Right kidney (tissue), 1 donor: Measurements from ENCODE around the gene DGKZ.
A peak's percentile ranks its signal among the peaks of the same experiment; 100 is the strongest.

Experiments
- DNase-seq: peaks from one replicate; pipeline ENCODE4 v3.0.0-alpha.2; 2016

Gene DGKZ

DNA sequence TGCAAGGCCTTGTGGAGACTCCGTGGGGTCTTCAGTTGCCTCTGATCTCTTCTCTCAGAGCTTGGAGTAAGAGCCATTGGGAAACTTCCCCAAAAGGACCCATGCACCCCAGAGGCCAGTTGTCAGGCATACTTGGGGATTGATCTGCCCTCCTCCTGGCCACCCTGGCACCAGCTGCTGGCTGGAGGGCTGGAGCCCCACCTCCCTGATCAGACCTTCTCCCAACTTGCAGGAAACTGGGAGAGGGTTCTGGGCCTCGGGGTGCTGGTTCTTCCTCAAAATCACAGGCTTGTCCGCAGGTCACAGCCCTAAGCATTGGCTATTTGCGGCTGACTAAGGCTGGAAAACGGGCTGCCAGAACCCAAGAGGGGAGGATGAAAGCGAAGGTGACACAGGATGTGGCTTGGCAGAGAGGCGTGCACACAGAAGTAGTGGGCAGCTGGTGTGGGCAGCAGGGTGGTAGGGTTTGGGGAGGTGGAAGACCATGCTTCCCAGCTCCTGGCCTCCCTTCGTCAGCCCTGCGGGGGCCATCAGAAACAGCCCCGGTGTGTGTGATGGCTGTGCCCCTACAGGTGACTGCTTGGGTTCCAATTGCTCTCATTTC, 1.3 kb upstream of the DGKZ start:
- DNase-seq = no peak

GRCh38 chr11:46347637-46348311, 511 bp downstream of the DGKZ start:
- peak; percentile 51 for DNase-seq

- no peak for DNase-seq
These were observed 1.5 kb downstream of the DGKZ start for GRCh38 chr11:46348566-46349401.

DNA sequence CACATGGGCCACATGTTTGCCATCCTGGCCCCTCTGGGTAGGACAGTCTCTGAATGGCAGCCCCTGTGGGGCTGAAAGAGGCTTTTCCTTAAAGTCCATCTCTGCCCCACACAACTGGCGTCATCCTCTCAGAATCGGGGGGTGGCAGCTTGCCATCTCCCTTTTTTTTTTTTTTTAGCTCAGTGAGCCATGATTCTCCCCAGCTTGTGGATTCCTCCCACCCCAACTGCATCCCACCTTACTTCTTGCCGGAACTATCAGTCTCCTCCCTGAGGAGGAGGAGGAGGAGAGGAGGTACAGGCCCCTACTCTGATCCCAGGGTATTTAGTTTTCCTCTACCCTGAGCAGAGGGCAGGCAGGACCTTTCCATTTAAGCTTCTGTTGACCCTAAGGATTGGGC, 3.4 kb downstream of the DGKZ start:
- no peak for DNase-seq

GRCh38 chr11:46351148-46351547, 3.9 kb downstream of the DGKZ start:
- no peak for DNase-seq

DNA sequence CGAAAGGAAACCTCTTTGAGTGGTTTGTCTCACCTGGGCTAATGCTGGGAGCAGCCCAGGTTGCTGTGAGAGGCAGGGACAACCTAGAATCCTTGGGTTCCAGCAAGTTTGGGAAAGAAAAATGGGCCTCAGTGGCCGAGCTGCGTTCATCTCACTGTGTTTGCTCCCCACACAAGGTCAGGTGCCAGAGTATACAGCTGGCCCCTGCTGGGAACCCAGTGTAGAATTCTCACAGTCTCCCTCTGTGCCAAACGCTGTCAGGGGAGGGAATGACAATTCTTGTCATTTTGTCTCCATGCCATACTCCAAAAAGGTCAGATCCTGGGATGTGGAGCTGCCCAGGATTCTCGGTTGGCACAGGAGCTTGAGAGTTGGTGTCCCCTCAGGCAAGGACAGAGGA, 4.3 kb downstream of the DGKZ start:
- no peak for DNase-seq

DNA sequence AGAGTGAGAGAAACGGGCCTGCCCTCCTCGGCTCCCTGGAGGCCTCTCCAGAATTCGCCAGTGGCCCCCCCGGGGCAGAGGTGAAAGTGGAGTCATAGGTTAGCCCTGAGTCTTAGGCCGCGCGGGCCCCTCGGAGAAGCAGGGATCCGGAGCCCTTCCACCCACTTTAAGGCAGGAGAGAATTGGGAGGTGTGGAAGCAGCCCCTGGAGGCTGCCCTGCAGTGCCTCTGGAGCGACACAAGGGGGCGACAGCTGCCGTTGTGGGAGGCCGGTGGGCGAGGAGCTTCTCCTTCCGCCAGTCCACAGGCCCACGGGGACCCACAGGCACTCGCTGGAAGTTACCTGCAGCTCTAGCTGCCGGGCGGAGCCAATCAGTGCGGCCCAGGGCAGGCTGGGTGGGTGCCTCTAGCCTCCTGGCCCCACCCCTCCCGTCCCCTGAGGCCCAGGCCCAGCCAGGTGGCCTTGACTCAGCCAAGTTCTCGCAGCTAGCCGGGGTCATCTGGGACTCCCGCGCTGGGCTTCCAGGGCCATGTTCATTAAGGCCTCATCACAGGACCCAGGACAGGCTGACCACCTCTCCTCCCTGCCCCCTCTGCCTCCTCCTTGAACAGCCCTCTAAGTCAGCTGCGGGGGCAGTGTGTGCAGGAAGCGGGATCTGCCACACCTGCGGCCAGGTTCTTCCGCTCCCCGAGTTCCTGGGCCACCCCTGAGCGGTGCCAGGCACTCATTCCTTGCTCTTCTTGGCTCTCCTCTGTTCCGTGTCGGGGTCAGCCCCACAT, 5.0 kb downstream of the DGKZ start:
- peak; percentile 52 for DNase-seq

DNA sequence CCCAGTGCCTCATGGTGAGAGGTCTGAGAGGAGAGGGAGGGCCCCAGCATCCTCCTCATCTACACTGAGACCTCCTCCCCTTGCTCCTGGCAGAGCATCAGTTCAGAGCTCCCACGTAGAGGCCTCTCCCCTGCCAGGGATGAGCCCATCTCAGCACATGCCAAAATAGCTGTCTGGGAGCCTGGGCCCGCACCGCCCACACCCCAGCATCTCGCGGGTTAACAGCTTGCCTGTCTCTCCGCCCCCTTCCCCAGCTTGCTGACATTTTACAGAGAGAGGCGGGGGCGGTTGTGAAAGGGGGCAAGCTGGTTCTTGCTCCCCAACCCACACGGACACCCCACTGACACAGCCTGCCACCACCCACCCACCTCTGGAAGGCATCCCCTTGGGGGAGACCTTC, 6.4 kb downstream of the DGKZ start:
- DNase-seq = no peak

- no peak for DNase-seq
These were observed 9.7 kb downstream of the DGKZ start for GRCh38 chr11:46356924-46357482.

- no peak for DNase-seq
These were observed 10.2 kb downstream of the DGKZ start for GRCh38 chr11:46357483-46357936.

DNA sequence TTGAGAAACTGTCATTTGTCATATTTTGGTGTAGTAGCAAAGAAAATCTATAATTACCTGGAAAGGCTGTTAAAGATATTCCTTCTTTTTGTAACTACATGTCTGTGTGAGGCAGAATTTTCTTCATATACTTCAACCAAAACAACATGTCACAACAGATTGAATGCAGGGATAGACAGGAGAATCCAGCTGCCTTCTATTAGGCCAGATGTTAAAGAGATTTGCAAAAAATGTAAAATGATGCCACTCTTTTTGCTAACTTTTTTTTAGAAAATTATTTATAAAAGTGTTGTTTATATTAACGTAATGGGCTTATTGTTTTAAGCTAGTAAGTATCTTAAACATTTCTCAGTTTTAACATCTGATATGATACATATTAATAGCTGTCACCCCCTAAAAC, 12.7 kb downstream of the DGKZ start:
- DNase-seq = no peak

DNA sequence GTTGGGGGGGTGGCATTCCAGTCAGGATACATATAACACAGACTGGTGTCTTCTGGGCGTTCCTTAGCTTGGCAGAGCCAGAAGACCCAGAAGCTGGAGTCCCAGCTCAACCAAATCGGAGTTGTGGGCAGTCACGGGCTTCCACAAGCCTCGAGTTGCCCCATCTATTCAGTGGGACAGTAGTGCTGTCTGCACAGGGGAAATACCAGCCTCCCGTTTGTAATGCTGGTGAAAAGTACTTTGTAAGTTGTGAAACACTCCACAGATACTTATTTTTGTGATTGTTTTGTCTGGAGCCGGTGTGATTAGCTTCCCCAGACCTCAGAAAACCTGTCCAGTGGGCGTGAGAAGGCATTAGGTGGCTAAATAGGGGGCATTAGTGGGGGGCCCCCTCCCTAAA, 13.6 kb downstream of the DGKZ start:
- DNase-seq = no peak

DNA sequence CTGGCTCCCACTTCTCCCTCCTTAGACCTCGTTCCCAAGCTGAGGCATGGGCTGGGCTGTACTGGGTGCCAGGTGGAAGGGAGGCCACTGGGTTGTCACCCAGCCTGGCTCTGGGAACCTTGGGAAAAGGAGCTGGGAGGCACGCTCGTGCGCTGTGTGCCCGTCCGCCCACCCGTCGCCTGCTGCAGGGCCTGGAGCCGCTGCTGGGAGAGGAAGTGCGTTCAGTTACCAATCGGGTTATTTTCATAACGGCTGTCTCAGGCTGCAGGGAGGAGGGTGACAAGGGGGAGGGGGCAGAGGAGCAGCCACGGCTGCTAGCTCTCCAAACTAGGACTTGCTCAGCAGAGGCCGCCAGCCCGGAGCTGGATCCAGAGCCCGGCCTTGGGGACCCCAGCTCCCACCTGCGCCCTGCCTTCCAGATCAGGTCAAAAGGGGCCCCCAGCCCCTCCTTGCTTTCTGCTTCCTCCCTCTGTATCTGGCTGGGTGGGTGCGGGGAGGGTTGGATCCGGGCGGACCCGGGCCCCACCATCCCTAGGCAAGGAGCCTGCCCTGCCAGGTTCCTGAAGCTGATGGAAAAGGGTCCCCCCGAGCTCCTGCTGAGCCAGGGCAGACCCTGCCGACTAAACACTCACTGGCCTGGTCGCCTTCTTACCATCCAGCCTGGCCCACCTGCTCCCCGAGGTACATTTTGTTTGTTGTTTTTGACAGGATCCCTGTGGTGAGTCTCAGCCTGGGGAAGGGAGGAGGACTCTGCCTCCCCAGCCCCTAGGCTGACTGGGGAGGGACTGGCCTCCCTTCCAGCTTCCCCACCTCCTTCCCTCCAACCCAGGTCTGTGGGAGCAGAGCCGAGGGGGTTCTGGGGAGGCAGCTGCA, 14.3 kb downstream of the DGKZ start:
- peak; percentile 56 for DNase-seq

- no peak for DNase-seq
These were observed 15.1 kb downstream of the DGKZ start for GRCh38 chr11:46362156-46363030.

- DNase-seq = no peak
These were observed 15.8 kb downstream of the DGKZ start for GRCh38 chr11:46363031-46363407.

DNA sequence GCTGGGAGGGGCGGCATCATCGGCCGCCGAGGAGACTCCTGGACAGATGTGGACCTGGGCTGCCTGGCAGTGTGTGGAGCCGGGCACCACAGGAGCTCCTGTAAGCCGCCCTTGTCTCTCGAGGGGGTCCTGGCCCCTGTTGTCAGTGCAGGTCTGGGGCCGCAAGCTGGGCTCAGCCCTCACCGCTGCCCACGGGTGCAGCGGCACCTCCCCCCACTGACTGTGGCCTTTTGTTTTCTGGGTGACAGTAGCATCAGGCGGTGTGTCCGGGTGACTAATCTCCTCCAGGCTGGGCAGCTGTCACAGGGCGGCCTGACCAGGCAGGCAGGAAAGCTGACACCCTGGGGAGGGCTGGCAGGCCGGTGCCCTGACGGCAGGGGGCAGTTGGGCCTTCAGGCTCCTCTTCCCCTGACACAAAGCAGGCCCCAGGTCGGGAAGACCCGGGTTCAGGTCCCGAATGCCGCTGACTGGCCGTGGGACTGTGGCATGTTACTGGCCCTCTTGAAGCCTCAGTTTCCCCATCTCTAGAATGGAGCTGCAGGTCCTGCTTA, 16.3 kb downstream of the DGKZ start:
- DNase-seq = peak; percentile 60

GRCh38 chr11:46364056-46364455, 16.8 kb downstream of the DGKZ start:
- DNase-seq = no peak

GRCh38 chr11:46364791-46365190, 17.5 kb downstream of the DGKZ start:
- no peak for DNase-seq

DNA sequence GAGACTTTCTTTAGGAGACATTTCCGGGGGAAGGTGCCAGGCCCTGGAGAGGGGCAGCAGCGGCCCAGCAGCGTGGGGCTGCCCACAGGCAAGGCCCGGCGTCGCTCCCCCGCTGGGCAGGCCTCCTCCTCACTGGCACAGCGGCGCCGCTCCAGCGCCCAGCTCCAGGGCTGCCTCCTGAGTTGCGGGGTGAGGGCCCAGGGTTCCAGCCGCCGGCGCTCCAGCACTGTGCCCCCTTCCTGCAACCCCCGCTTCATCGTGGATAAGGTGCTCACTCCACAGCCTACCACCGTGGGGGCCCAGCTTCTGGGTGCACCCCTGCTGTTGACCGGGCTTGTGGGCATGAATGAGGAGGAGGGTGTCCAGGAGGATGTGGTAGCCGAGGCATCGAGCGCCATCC, 19.0 kb downstream of the DGKZ start:
- no peak for DNase-seq

DNA sequence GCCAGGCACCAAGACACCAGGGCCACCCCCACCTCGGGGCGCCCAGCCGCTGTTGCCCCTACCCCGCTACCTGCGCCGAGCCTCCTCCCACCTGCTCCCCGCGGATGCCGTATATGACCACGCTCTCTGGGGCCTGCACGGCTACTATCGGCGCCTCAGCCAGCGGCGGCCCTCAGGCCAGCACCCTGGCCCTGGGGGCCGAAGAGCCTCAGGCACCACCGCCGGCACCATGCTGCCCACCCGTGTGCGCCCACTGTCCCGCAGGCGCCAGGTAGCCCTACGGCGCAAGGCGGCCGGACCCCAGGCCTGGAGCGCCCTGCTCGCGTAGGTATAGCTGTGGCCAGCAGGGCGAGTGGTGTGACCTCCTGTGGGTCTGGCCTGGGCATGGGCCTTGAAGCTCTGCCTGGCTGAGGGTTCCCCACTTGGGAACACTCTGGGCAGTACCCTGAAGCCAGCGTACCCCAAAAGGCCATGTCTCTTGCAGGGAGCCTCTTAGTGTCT, 19.4 kb downstream of the DGKZ start:
- DNase-seq = no peak
